HG03521 (cell line): ENCODE measurements around the gene PAOX.
A peak's percentile ranks its signal among the peaks of the same experiment; 100 is the strongest.

Experiments used
- ATAC-seq: cut with Tn5 transposase; IDR thresholded peaks from one replicate; pipeline ENCODE4 v1.9.1; 2021; ENCODE audit warnings: mild to moderate bottlenecking, moderate library complexity; ENCODE audit not compliant: unreplicated experiment

Gene PAOX

GRCh38 chr10:133349577-133350011 lies 29.5 kb upstream of the PAOX start:
- no peak for ATAC-seq

GRCh38 chr10:133350283-133350949 lies 28.6 kb upstream of the PAOX start:
- ATAC-seq = no peak

DNA sequence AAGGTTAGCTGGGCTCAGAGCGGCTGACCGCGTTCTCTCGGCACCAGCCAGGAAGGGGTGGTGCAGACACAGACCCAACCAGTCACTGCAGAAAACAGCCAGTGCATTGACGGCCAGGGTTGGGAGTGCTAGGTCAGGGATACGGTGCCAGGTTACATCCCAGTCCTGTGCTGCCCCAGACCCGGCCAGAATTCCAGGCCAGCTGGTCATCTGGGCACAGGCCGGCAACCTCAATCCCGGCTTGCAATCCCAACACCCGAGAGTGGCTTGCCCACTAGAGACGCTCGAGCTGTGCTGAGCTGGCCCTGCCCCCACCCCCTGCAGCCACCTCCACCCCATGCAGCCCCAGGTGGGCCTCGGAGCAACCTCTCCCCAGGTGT lies 28.1 kb upstream of the PAOX start:
- no peak for ATAC-seq

GRCh38 chr10:133351408-133352318 lies 27.4 kb upstream of the PAOX start:
- ATAC-seq = no peak

DNA sequence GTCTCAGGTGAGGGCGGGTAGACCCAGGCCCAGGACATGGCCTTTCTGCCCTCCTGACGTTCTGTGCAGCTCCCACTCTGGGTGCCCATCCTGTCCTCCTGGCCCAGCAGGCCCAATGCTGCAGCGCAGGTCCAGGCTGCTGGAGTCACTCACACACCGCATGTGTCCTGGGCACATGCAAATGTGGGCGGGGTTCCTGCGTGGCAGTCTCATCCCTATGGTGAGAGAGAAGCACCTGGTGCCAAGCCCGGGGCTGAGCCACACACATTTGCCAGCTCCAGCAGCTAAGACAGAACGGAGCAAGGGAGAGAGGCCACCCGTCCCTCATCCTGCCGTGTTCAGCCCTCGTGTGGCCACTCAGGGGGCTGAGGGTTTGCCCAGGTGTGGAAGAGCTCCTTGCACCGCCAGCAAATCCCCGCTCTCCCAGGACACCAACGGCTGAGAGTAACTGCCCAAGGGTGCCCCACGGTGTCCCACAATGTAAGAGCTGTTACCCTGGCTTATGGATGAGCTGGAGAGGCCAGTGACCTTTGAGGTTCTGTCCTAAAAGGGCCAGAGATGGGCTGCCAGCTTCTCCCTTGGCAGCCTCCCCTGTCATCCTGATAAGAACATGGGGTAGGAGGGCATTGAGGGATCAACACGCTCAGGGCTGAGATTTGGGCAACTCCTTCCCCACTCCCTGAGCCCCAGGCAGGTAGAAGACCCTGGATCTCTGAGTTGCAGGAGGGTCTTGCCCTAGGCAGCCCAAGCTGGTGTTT lies 25.7 kb upstream of the PAOX start:
- ATAC-seq = no peak

DNA sequence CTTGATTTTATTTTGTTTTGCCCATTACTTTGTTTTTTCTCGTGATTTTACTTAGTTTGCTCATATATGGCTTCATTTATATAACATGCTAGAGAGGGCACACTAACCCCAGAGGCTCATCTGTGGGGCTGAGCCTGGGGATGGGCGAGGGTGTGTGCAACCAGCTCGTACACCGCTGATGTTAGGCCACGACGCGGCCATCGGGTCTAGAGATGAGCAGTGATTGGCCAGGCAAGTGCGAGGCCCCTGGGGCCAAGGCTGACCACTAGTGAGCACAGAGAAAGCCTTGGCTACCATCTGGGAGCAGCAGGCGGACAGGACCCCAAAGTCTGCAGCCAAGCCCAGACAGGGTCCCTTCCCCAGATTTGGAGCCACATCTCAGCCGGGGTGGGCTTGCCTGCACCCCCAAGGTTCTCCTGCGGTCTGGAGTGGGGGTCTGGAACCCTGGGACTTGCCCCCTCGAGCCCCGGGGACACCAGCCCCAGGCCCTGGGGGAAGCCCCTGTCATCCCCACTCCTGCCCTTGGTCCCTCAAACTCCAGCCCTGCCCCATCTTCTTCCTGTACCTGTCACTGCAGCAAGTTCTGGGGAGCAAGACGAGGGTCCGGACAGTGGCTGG lies 25.0 kb upstream of the PAOX start:
- ATAC-seq = no peak

- ATAC-seq = no peak
Observed at GRCh38 chr10:133354672-133355240, 24.3 kb upstream of the PAOX start.

- ATAC-seq = no peak
Observed at GRCh38 chr10:133355266-133355665, 23.8 kb upstream of the PAOX start.

- ATAC-seq = no peak
Observed at GRCh38 chr10:133355991-133356390, 23.1 kb upstream of the PAOX start.

DNA sequence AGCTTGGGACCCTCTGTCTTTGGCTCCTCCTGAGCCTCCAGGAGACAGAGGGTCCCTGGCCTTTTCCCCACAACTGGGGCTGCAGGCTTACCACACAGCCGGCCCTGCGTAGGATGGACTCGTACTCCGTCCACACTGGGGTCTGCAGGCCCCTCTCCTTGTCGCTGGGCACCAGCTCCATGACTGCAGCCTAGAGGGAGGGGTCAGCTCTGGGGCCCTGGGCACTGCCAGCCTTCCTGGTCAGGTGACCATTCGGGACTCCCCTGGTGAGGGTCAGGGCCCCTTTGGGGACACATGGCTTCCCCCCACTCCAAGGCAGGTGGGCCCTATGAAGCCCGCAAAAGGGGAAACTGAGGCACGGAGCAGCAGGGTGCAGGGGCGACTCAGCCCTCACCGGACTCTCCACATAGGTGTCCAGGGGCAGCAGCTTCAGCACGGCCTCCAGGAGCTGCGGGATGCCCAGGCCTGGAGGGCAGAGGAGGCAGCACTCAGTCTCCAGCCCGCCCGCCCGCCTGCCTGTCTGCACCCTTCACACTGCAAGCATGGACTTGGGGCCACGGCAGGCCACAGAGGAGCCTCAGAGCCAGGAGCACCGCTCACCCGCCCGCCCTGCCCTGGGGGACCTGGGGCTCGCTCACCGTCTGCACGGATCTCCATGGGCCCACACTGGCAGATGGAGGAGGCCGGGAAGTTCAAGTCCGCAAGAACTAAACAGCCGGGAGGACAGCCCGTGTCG lies 22.3 kb upstream of the PAOX start:
- ATAC-seq = no peak

GRCh38 chr10:133357285-133358161 lies 21.5 kb upstream of the PAOX start, which contains the start of gene FUOM:
FUOM (minus strand) TSS chr10:133358019; CDS start chr10:133358007, 12 bp downstream.
- peak; percentile 66 for ATAC-seq

- no peak for ATAC-seq
Observed at GRCh38 chr10:133358162-133358924, 20.7 kb upstream of the PAOX start.

- ATAC-seq = no peak
Observed at GRCh38 chr10:133358925-133359310, 20.1 kb upstream of the PAOX start.

DNA sequence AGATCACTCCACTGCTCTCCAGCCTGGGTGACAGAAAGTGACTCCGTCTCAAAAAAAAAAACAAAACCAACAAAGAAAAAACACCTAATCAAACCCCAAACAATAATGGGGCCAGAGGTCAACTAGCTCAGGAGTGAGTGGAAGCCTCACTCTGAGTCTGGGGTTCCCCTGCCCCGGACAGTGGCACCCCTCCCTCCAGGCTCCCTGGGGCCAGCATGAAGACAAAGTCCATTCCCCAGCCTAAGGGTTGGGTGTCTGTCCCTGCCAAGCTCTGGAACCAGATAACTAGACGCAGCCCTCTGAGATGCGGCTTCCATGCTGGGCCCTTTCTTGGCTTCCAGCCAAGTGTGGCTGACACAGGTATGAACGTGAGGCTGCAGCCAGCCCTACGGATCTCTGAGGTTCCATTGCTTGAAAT lies 19.5 kb upstream of the PAOX start:
- ATAC-seq = no peak

DNA sequence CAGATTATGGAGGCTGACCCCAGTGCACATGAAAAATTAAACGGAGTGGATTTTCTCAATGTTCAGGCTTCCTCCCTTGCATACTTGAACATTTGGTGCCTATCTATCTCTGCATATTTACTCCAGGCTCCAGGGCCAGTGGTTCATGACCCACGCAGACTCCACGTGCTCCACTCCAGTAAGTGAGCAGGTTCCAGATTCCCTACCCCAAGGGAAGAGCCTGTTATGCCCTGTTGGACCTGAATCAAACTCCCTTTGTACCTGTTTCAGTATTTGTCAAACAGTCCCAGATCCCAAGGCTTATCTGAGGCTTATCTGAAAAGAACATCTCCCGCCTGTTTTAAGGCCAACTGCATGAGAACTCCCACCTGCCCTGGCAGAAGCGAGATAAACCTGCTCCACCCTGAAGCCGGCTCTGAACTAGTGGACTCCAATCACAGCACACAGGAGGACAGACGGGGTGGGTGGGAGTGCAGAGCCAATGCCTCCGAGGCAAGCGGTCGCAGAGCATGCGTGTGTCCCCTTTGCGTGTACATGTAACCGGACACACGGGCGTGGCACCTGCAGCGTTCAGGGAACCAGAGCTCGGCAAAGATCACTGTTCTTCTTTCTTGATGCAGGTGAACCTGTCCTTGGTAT lies 19.0 kb upstream of the PAOX start:
- no peak for ATAC-seq

DNA sequence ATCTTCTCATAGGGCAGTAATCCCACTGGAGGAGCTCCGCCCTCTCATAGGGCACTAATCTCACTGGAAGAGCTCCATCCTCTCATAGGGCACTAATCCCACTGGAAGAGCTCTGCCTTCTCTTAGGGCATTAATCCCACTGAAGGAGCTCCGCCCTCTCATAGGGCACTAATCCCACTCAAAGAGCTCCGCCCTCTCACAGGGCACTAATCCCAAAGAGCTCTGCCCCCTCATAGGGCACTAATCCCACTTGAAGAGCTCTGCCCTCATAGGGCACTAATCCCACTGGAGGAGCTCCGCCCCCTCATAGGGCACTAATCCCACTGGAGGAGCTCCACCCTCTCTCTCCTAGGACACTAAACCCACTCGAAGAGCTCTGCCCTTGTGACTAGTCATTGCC lies 17.8 kb upstream of the PAOX start:
- ATAC-seq = no peak

DNA sequence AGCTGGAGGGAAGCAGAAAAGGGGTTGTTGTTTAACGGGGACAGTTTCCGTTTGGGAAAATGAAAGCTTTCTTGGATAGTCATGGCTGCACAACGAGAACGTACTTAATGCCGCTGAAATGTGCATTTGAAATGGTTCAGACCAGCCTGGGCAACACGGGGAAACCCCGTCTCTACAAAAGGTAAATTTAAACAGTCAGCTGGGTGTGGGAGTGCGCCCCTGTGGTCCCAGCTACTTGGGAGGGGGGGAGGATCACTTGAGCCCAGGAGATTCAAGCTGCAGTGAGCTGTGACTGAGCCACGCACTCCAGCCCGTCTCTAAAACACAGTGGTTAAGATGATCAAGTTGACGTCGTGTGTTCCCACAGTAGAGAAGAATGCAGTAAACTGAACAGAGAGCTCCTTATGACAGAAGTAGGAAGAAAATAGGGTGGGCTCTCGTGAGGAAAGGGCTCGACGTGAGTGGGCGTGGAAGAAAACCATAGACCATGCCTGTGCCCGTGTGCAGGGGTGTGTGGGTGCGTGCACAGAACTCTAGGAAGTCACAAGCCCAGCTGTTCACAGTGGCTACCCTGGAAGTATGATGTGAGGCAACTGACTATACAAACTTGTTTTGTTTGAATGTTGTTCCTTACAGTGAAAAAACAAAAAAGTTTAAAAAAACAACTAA lies 17.2 kb upstream of the PAOX start:
- ATAC-seq = no peak
